ENCODE results near the gene GXYLT1. TPM values are rescaled to one million over a fixed set of nuclear protein-coding genes. Genes with fewer than 3 reads are reported as not detected.

GXYLT1 gene
- total RNA-seq, 6 experiments from 2014 or later, result 9.3 to 13.8 (median 10.8) TPM

DNA sequence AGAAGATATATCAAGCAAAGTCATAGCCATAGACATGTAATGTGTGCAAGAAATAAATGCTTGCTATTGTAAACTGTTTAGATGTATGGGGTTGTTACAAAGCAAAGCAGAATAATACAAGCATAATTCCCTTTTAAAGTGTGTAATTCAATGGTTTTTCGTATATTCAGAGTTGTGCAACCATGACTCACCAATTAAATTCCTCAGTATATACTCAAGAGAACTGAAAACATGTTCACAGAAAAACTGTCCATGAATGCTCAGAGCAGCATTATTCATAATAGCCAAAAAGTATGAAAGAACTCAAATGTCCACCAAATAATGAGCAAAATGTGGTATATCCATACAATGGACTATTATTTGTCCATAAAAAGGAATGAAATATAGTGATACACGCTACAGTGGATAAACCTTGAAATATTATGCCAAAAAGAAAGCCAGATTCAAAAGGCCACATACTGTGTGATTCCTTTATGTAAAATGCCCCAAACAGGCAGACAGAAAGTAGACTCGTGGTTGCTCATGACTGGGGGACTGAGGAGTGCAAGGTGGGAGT, 9.3 kb downstream of the GXYLT1 start:
- ATAC-seq (peak in 1 of 4 donors; percentile 31), DNase-seq (no peak)
- Histone ChIP-seq H3K27me3 (no peaks in the 10 kb centered on the region), H3K27ac (no peak overlapping the region), H3K4me3 (no peak overlapping the region), H3K4me1 (peaks cover 0 to 12% (median 6%) of the 10 kb centered on the region in 4 donors), H3K36me3 (no peaks in the 10 kb centered on the region), H3K9me3 (no peaks in the 10 kb centered on the region)
- WGBS (ENCODE audit: insufficient coverage, low coverage, low lambda C conversion rate, missing lambda C conversion rate), result 78% methylated on average over 3 of the region's 3 CpGs
- intact Hi-C loops (cut with DNase I), result no loop called here
- TF ChIP-seq POLR2A (IDR thresholded peaks at IDR 0.05), result no peak
- TF ChIP-seq, protein P1, sequence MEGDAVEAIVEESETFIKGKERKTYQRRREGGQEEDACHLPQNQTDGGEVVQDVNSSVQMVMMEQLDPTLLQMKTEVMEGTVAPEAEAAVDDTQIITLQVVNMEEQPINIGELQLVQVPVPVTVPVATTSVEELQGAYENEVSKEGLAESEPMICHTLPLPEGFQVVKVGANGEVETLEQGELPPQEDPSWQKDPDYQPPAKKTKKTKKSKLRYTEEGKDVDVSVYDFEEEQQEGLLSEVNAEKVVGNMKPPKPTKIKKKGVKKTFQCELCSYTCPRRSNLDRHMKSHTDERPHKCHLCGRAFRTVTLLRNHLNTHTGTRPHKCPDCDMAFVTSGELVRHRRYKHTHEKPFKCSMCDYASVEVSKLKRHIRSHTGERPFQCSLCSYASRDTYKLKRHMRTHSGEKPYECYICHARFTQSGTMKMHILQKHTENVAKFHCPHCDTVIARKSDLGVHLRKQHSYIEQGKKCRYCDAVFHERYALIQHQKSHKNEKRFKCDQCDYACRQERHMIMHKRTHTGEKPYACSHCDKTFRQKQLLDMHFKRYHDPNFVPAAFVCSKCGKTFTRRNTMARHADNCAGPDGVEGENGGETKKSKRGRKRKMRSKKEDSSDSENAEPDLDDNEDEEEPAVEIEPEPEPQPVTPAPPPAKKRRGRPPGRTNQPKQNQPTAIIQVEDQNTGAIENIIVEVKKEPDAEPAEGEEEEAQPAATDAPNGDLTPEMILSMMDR (IDR thresholded peaks at IDR 0.05), result no peak

DNA sequence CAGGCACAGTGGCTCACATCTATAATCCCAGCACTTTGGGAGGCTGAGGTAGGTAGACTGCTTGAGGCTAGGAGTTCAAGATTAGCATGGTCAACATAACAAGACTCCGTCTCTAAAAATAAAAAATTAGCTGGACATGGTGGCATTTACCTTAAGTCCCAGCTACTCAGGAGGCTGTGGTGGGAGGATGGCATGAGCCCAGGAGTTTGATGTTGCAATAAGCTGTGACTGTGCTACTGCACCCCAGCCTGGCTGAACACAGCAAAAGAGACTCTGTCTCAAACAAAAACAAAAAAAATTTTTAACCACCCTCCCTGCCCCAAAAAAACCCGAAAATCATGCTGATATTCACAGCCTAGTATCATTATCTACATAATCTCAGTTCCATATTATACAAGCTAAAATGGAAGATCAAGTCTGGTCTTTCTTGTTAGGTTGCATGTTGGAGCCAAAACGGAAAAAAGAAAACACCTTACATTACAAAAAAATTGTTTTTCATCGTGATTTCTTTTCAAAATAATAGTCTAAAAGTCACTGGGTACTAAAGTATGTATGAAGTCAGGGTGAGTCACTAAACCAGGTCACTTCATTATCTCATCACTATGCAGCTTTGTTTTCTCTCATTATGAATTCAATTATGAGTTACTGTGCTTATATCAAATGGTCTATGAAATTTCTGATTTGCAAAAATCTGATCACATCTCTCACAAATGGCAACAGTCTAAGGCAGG, 13.8 kb downstream of the GXYLT1 start:
- intact Hi-C loops (cut with DNase I), result loop anchor here in 1 of 2 donors (5.0 kb wide), 1 partner anchor 201 kb away; no protein-coding TSS in a partner anchor
- H3K4me3 ChIP-seq, result peak overlapping the region in 1 of 3 donors; percentile 14
- H3K27ac ChIP-seq, result no peak overlapping the region

DNA sequence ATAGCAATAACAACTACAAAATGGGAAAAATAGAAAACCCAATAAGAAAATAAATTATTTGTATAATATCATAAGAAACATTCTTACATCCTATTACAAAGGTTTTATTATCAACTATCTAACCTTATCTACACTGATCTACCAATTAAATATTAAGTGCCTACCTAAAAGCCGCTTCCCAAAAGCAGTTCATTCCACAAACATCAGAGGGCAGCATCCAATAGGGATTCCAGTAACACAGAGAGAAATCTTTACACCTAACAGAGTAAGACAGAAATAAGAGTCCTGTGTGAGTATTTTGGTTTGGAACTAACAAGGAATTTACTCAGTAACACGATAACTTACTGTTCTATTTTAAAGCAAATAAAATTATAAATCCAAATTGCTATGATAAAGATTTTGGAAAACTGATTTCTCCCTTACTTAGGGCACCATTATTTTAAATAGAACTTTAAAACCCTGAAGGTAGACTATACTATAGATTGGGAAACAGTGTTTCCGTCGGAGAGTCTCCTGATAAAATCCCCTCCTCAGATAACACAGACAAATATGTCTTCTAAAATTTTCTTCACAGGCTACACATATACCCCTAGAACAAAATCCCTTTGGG, 15.0 kb downstream of the GXYLT1 start:
- no peak overlapping the region for H3K4me3 ChIP-seq
- peaks cover 0 to 33% (median 14%) of the 10 kb centered on the region in 4 donors for H3K4me1 ChIP-seq
- 16% methylated on average over 4 of the region's 4 CpGs for whole genome bisulfite sequencing (ENCODE audit: insufficient coverage, low coverage, low lambda C conversion rate, missing lambda C conversion rate)
- no peaks in the 10 kb centered on the region for H3K27me3 ChIP-seq
- H3K36me3 ChIP-seq, result no peaks in the 10 kb centered on the region
- ATAC-seq (peak; percentile 80 to 87 (median 84)), DNase-seq (no peak)
- no peak overlapping the region for H3K27ac ChIP-seq
- H3K9me3 ChIP-seq, result no peaks in the 10 kb centered on the region
- intact Hi-C loops (cut with DNase I), result loop anchor here (5.0 kb wide), 1 partner anchor 203 kb away; no protein-coding TSS in a partner anchor
- TF ChIP-seq, protein P1 (IDR thresholded peaks at IDR 0.05), result peak; percentile 85 to 88 (median 87)
- no peak for TF ChIP-seq POLR2A (IDR thresholded peaks at IDR 0.05)

More for the DNA sequence above, 13.8 kb downstream of the GXYLT1 start:
- Histone ChIP-seq H3K27me3 (no peaks in the 10 kb centered on the region), H3K36me3 (no peaks in the 10 kb centered on the region), H3K4me1 (peaks cover 0 to 23% (median 11%) of the 10 kb centered on the region in 4 donors), H3K9me3 (no peaks in the 10 kb centered on the region)
- peak; percentile 82 to 89 (median 86) for ATAC-seq
- TF ChIP-seq, protein P1 (IDR thresholded peaks at IDR 0.05), result no peak
- TF ChIP-seq POLR2A (IDR thresholded peaks at IDR 0.05), result no peak
- peak in 1 of 3 donors; percentile 58 for DNase-seq
- 14% methylated on average over 4 of the region's 4 CpGs for WGBS (ENCODE audit: insufficient coverage, low coverage, low lambda C conversion rate, missing lambda C conversion rate)

DNA sequence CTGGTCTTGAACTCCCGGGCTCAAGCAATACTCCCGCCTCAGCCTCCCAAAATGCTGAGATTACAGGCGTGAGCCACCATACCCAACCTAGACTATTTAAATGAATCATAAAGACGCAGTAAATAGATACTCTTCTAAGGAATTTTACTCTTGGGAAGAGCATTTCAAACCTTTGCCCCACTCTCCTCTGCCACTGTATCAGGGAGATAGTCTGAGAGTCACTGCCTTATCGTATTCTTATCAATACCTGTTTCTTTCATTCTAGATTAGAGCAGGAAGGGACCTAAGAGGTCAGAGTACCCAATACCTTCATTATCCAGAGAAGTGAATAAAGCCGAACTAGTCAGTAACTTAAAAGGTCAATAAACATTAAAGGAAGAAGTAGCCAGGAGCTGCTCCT, 15.8 kb downstream of the GXYLT1 start:
- Histone ChIP-seq H3K27me3 (no peaks in the 10 kb centered on the region), H3K4me3 (no peak overlapping the region), H3K27ac (no peak overlapping the region), H3K4me1 (peaks cover 0 to 37% (median 14%) of the 10 kb centered on the region in 4 donors), H3K9me3 (no peaks in the 10 kb centered on the region), H3K36me3 (no peaks in the 10 kb centered on the region)
- TF ChIP-seq, protein P1 (IDR thresholded peaks at IDR 0.05), result no peak
- no peak for TF ChIP-seq POLR2A (IDR thresholded peaks at IDR 0.05)
- 69% methylated on average over 6 of the region's 6 CpGs for WGBS (ENCODE audit: insufficient coverage, low coverage, low lambda C conversion rate, missing lambda C conversion rate)
- intact Hi-C loops (cut with DNase I), result loop anchor here in 1 of 2 donors (5.0 kb wide), 1 partner anchor 203 kb away; no protein-coding TSS in a partner anchor
- DNase-seq (no peak), ATAC-seq (no peak)
